Measurements from ENCODE around the gene ATG14. TPM values are rescaled to one million over a fixed set of nuclear protein-coding genes. Genes with fewer than 3 reads are reported as not detected.

Gene ATG14
- total and polyA plus RNA-seq, 2 of the 13 experiments (the other 11 are each of a cell fraction or from before 2014, with no cell fraction given) = 7.2 to 9.1 TPM

GRCh38 chr14:55414551-55414950 lies 2.9 kb upstream of the ATG14 start:
- no TSS peak for BruUV-seq (replicated peaks)
- Histone ChIP-seq H4K20me1 (ENCODE audit: insufficient read depth, low read length) (no peaks in the 10 kb centered on the region), H3K4me2 (ENCODE audit: low read depth, low read length) (no peak overlapping the region), H3K27me3 (ENCODE audit: control insufficient read depth in 1 of 2, insufficient read depth in 2 of 2, low read length in 2 of 2) (peaks cover 0 to 2% of the 10 kb centered on the region in 2 experiments; a peak in 2 of 5 replicates), H3K4me1 (ENCODE audit: insufficient read depth, low read length) (peaks cover 24% of the 10 kb centered on the region), H3K27ac (ENCODE audit: extremely low read length, insufficient read depth, low read length) (no peak overlapping the region), H2AFZ (ENCODE audit: low read length) (no peak overlapping the region), H3K9me3 (ENCODE audit: low read length) (no peaks in the 10 kb centered on the region), H3K4me3 (replicated peaks in 1 of 3; ENCODE audit: insufficient read depth in 1 of 3, low read depth in 2 of 3, low read length in 3 of 3) (no peak overlapping the region), H3K79me2 (ENCODE audit: insufficient read depth, low read length) (peaks cover 20% of the 10 kb centered on the region), H3K9ac (ENCODE audit: insufficient read depth, low read depth, low read length) (no peak overlapping the region), H3K36me3 (replicated peaks in 1 of 2; ENCODE audit: control insufficient read depth in 1 of 2, insufficient read depth in 2 of 2, low read length in 2 of 2) (no peaks in the 10 kb centered on the region)
- TF ChIP-seq ZNF513 (CRISPR knock-in tag; conservative IDR thresholded peaks at IDR 0.05) (no peak), ZNF124 (CRISPR knock-in tag; IDR thresholded peaks at IDR 0.05) (no peak), SMAD9 (CRISPR knock-in tag; IDR thresholded peaks at IDR 0.05) (no peak)
- intact Hi-C loops (cut with micrococcal nuclease; ENCODE audit: unreplicated experiment) (no loop called here), in situ Hi-C loops (cut with HindIII; ENCODE audit: extremely low pct_ligation_motif_present, low pct_unique_long_range_greater_than_20kb) (loop anchor here (5.0 kb wide), 1 partner anchor 142 kb away; the partner anchor contains the start of gene FBXO34)
- CTCF ChIA-PET (ENCODE audit: low intra/inter-chr PET ratio, low total read pairs) = no interaction called here
- 38% methylated on average over 3 of the region's 3 CpGs for WGBS (ENCODE audit: low lambda C conversion rate)
- no peak for DNase-seq (ENCODE audit: low spot score)
- POLR2A ChIA-PET = no interaction called here
- FAIRE-seq = no peak
- ATAC-seq = no peak

GRCh38 chr14:55412676-55413075 lies 1.0 kb upstream of the ATG14 start:
- Histone ChIP-seq H3K9ac (ENCODE audit: insufficient read depth, low read depth, low read length) (no peak overlapping the region), H3K27ac (ENCODE audit: extremely low read length, insufficient read depth, low read length) (no peak overlapping the region), H4K20me1 (ENCODE audit: insufficient read depth, low read length) (no peaks in the 10 kb centered on the region), H3K4me3 (replicated peaks in 1 of 3; ENCODE audit: insufficient read depth in 1 of 3, low read depth in 2 of 3, low read length in 3 of 3) (peak overlapping the region in 1 of 3 experiments; percentile 97; a peak in 1 of 6 replicates), H3K36me3 (replicated peaks in 1 of 2; ENCODE audit: control insufficient read depth in 1 of 2, insufficient read depth in 2 of 2, low read length in 2 of 2) (peaks cover 2% of the 10 kb centered on the region in 2 experiments; a peak in 2 of 5 replicates), H3K27me3 (ENCODE audit: control insufficient read depth in 1 of 2, insufficient read depth in 2 of 2, low read length in 2 of 2) (no peaks in the 10 kb centered on the region; a peak in 2 of 5 replicates), H3K4me1 (ENCODE audit: insufficient read depth, low read length) (peaks cover 28% of the 10 kb centered on the region), H3K4me2 (ENCODE audit: low read depth, low read length) (peak overlapping the region; percentile 97), H3K79me2 (ENCODE audit: insufficient read depth, low read length) (peaks cover 38% of the 10 kb centered on the region), H3K9me3 (ENCODE audit: low read length) (no peaks in the 10 kb centered on the region), H2AFZ (ENCODE audit: low read length) (peak overlapping the region; percentile 97)
- BruUV-seq (replicated peaks) = no TSS peak
- no peak for ATAC-seq
- 98% methylated on average over 5 of the region's 5 CpGs for WGBS (ENCODE audit: low lambda C conversion rate)
- in situ Hi-C loops (cut with HindIII; ENCODE audit: extremely low pct_ligation_motif_present, low pct_unique_long_range_greater_than_20kb) (loop anchor here (5.0 kb wide), 1 partner anchor 140 kb away; the partner anchor contains the start of gene FBXO34), intact Hi-C loops (cut with micrococcal nuclease; ENCODE audit: unreplicated experiment) (no loop called here)
- ChIA-PET POLR2A (no interaction called here), CTCF (ENCODE audit: low intra/inter-chr PET ratio, low total read pairs) (no interaction called here)
- no peak for FAIRE-seq
- DNase-seq (ENCODE audit: low spot score) = no peak
- no peak for TF ChIP-seq E2F2 (CRISPR knock-in tag; IDR thresholded peaks at IDR 0.05; ENCODE audit: borderline replicate concordance)
- TF ChIP-seq CERS6 (CRISPR knock-in tag; IDR thresholded peaks at IDR 0.05) = no peak
- no peak for TF ChIP-seq CC2D1A (CRISPR knock-in tag; IDR thresholded peaks at IDR 0.05)
- TF ChIP-seq REXO4 (CRISPR knock-in tag; IDR thresholded peaks at IDR 0.05; ENCODE audit: borderline replicate concordance) = no peak
- TF ChIP-seq ZNF770 (CRISPR knock-in tag; IDR thresholded peaks at IDR 0.05) = no peak
- no peak for TF ChIP-seq ZNF276 (CRISPR knock-in tag; IDR thresholded peaks at IDR 0.05; ENCODE audit: low read depth)

All from HepG2 (cell line).